Measurements from ENCODE around the gene SMAGP. TPM values are rescaled to one million over a fixed set of nuclear protein-coding genes. Genes with fewer than 3 reads are reported as not detected.
"Not testable (repeated sequence)": the region's sequence is repeated elsewhere in the genome, so short reads cannot be mapped to it uniquely, and the experiment has no call there.

The SMAGP gene
- total and polyA plus RNA-seq, 2 of the 4 experiments (the other 2 are of a cell fraction), result 12.2 to 42.7 TPM

DNA sequence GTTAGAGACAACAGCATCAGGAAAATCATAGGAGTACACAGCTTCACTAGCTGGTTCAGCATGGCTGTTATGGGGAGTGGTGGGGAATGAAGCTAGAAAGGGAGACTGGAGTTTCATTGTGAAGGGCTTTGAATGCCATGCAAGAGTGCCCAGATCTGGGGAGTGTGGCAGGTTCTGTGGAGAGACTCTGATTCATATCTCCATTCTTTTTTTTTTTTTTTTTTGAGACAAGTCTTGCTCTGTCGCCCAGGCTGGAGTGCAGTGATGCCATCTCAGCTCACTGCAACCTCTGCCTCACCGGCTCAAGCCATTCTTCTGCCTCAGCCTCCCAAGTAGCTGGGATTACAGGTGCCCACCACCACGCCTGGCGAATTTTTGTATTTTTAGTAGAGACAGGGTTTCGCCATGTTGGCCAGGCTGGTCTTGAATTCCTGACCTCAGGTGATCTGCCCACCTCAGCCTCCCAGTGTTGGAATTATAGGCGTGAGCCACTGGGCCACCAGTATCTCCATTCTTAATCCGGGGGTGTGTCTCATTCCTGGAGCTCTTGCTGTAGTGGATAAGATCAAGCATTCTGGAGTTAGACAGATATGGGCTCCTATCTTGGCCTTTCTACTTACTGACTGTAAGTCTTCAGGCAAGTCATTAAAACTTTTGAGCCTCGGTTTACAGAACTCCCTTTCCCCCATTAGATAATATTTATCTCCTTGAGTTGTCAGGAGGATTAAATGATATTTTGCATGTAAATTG, 48.0 kb upstream of the SMAGP start:
- H3K36me3 ChIP-seq (ENCODE audit: control insufficient read depth, insufficient read depth, low read length); H3K23ac ChIP-seq (ENCODE audit: low read depth, low read length); H2BK15ac ChIP-seq (ENCODE audit: low read depth, low read length); H3K56ac ChIP-seq (ENCODE audit: extremely low read depth, insufficient read depth, low read length); H2AFZ ChIP-seq (replicated peaks; ENCODE audit: low read length, poor library complexity); H2BK120ac ChIP-seq (ENCODE audit: low read depth, low read length); H2BK20ac ChIP-seq (ENCODE audit: low read depth, low read length); dilution Hi-C loops (cut with HindIII; ENCODE audit: low sequenced_read_pairs, unreplicated experiment); H4K91ac ChIP-seq (ENCODE audit: insufficient read depth, low read depth, low read length); H3K14ac ChIP-seq (replicated peaks; ENCODE audit: low read depth, low read length); H2AK5ac ChIP-seq (ENCODE audit: low read depth, low read length); POLR2A ChIA-PET (ENCODE audit: unreplicated experiment); in situ Hi-C loops (cut with MboI; ENCODE audit: low sequenced_read_pairs); H3K4me3 ChIP-seq (ENCODE audit: insufficient read depth, low read depth, low read length); H4K20me1 ChIP-seq (ENCODE audit: insufficient read depth, low read length); H3K9me1 ChIP-seq (ENCODE audit: insufficient read depth, low read length); H3K9me3 ChIP-seq (ENCODE audit: control insufficient read depth, insufficient read depth, low read length); H4K5ac ChIP-seq (ENCODE audit: low read depth, low read length); ATAC-seq (ENCODE audit: low read depth); H3K27me3 ChIP-seq (ENCODE audit: control insufficient read depth, insufficient read depth, low read length); H3K9ac ChIP-seq (ENCODE audit: low read depth, low read length); intact Hi-C loops (cut with micrococcal nuclease); CTCF ChIA-PET; H3K18ac ChIP-seq (ENCODE audit: low read depth, low read length); DNase-seq; H2AK9ac ChIP-seq (replicated peaks; ENCODE audit: low read depth, low read length, poor library complexity); H3K4me2 ChIP-seq (ENCODE audit: low read depth, low read length); H3K4ac ChIP-seq (ENCODE audit: low read depth, low read length); H3K79me1 ChIP-seq (ENCODE audit: low read depth in 1 of 2, low read length in 2 of 2); BruUV-seq (replicated peaks); H3K27ac ChIP-seq (ENCODE audit: insufficient read depth, low read length); H3K4me1 ChIP-seq (ENCODE audit: control insufficient read depth, insufficient read depth, low read length); H2BK5ac ChIP-seq (ENCODE audit: low read depth, low read length, poor library complexity, severe bottlenecking); H4K8ac ChIP-seq (ENCODE audit: low read depth in 2 of 2, low read length in 2 of 2): not testable (repeated sequence)
- no CpG with 5 or more reads among the region's 8 CpGs for WGBS, 2 experiments (ENCODE audit: extremely low coverage in 2 of 2, insufficient read length in 1 of 2)

Measured in IMR-90 (cell line).